Heart left ventricle (tissue), 16 donors: ENCODE data around the gene PPA1. TPM values are rescaled to one million over a fixed set of nuclear protein-coding genes. Genes with fewer than 3 reads are reported as not detected.
"Not testable (repeated sequence)": the region's sequence is repeated elsewhere in the genome, so short reads cannot be mapped to it uniquely, and the experiment has no call there.

Source experiments
- ATAC-seq, 4 donors: fragments of 200-7000 bp; cut with Tn5 transposase; one replicate each; pipeline ENCODE4 v1.9.1; 2020 to 2022; ENCODE audit warnings: moderate library complexity in 4 of 4, mild to moderate bottlenecking in 3 of 4, moderate number of reproducible peaks in 1 of 4
- DNase-seq, 5 donors: peaks; one replicate each; pipeline ENCODE4 v3.0.0-alpha.2; 2020
- H3K27ac ChIP-seq, 12 donors: fragments of 200-600 bp; sonication (generic) in 4 of 12; one replicate each; pipeline versions ENCODE4 v1.5.0 to v1.8.0; 2016 to 2022; ENCODE audit warnings: mild to moderate bottlenecking in 2 of 12
- H3K27me3 ChIP-seq, 9 donors: fragments of 200-600 bp; sonication (generic) in 2 of 9; one replicate each; pipeline versions ENCODE4 v1.5.1 to v1.8.0; 2016 to 2022; ENCODE audit warnings: mild to moderate bottlenecking in 3 of 9
- H3K36me3 ChIP-seq, 9 donors: fragments of 200-600 bp; sonication (generic) in 2 of 9; one replicate each; pipeline versions ENCODE4 v1.5.0 to v1.8.0; 2018 to 2022; ENCODE audit warnings: mild to moderate bottlenecking in 2 of 9
- H3K4me1 ChIP-seq, 12 donors: fragments of 200-600 bp; sonication (generic) in 4 of 12; one replicate each; pipeline versions ENCODE4 v1.5.0 to v1.8.0; 2016 to 2022; ENCODE audit warnings: mild to moderate bottlenecking in 3 of 12
- H3K4me3 ChIP-seq, 12 donors: fragments of 200-600 bp; sonication (generic) in 4 of 12; one replicate each; pipeline versions ENCODE4 v1.5.0 to v1.8.0; 2017 to 2022; ENCODE audit warnings: mild to moderate bottlenecking in 9 of 12, moderate library complexity in 4 of 12
- H3K9me3 ChIP-seq, 12 donors: fragments of 200-600 bp; sonication (generic) in 4 of 12; one replicate each; pipeline versions ENCODE4 v1.5.0 to v1.8.0; 2016 to 2022; ENCODE audit warnings: mild to moderate bottlenecking in 1 of 12
- POLR2A ChIP-seq, 2 donors: fragments of 450-650 bp; IDR thresholded peaks; one replicate each; pipeline ENCODE4 v1.6.1; 2017; ENCODE audit warnings: antibody characterized with exemption in 2 of 2, mild to moderate bottlenecking in 2 of 2, moderate library complexity in 2 of 2
- WGBS, 4 donors: extraction: QIAGEN DNeasy Blood & Tissue Kit in 2 of 4; methylation state at CpG; one replicate each; pipeline versions ENCODE4 v1.1.5 to v1.1.7; 2013 to 2018; 5-methylcytosine and 5-hydroxymethylcytosine counted together
- intact Hi-C, 10 donors: fragments of 100-400 bp; cut with DNase I; formaldehyde crosslinking; loops; one replicate each; pipeline versions ENCODE4 v1.11.1 to v1.14.2; 2022
- polyA plus RNA-seq, 2 donors: library from polyadenylated mRNA; stranded (reverse); fragments of 200-250 nt; gene quantifications; one replicate each; pipeline ENCODE4 v1.2.3, GENCODE V29; 2013
- total RNA-seq, 9 donors: library from RNA; depleted of rRNA in 2 of 9; stranded (reverse); fragments of >200 nt in 2 of 9; fragmentation: NEBNext Ultra II Directional in 3 of 9; extraction: Animal tissue kit (Norgen Biotek cat#: 25700) in 3 of 9; gene quantifications; one replicate each; pipeline versions ENCODE4 v1.1.0 to v1.2.4, GENCODE V29; 2016 to 2023
- TF ChIP-seq, protein P1 (sequence below), 12 donors: fragments of 200-600 bp; sonication (generic) in 4 of 12; IDR thresholded peaks; one replicate each; pipeline versions ENCODE4 v1.5.0 to v1.8.0; 2018 to 2022; ENCODE audit warnings: antibody characterized with exemption in 12 of 12, mild to moderate bottlenecking in 5 of 12
- donor health status: ischemic (EF 13 %, LVEDD 7.1; RV severe dilation, severe dysfunction).
- donor health status: healthy with polysubstance abuse.
- donor health status: DM: no; HTN: yes; CAD: no.
- donor health status: DM: no; HTN: no; CAD: no.
- donor health status: ischemic (EF 25% LVEDD 6.9; RV normal size, moderate dysfunction).
- donor health status: ischemic (EF 25% LVEDD 5.7; RV mildly dilated, moderate dysfunction).
- donor health status: healthy.
- donor health status: DM: yes; HTN: yes; CAD: no.
- donor health status: ischemic (EF 35%, LVEDD 5.7; RV mildly dilated, moderate dysfunction).
- donor health status: nonischemic (EF 11% LVEDD 7.7; RV severe dilation, severe dysfunction).
- donor health status: DM: yes; HTN: yes; CAD: no.
- donor health status: PGD.
- donor health status: ischemic (EF 29% LVEDD 5.4; RV normal size, mild dysfunction).
- donor health status: nonischemic (EF 23%, LVEDD 6.1; RV moderate dilation, normal function).

Gene PPA1
- total and polyA plus RNA-seq, 11 donors: 61.1 to 151 (median 84.1) TPM

GRCh38 chr10:70186090-70186489 is 47.1 kb downstream of the PPA1 start:
- Histone ChIP-seq H3K36me3 (no peaks in the 10 kb centered on the region), H3K27ac (no peak overlapping the region), H3K4me3 (no peak overlapping the region), H3K4me1 (peaks cover 0 to 7% (median 0%) of the 10 kb centered on the region in 12 donors), H3K27me3 (peaks cover 0 to 2% (median 0%) of the 10 kb centered on the region in 9 donors), H3K9me3 (no peaks in the 10 kb centered on the region)
- TF ChIP-seq POLR2A (IDR thresholded peaks at IDR 0.05): no peak
- TF ChIP-seq, protein P1, sequence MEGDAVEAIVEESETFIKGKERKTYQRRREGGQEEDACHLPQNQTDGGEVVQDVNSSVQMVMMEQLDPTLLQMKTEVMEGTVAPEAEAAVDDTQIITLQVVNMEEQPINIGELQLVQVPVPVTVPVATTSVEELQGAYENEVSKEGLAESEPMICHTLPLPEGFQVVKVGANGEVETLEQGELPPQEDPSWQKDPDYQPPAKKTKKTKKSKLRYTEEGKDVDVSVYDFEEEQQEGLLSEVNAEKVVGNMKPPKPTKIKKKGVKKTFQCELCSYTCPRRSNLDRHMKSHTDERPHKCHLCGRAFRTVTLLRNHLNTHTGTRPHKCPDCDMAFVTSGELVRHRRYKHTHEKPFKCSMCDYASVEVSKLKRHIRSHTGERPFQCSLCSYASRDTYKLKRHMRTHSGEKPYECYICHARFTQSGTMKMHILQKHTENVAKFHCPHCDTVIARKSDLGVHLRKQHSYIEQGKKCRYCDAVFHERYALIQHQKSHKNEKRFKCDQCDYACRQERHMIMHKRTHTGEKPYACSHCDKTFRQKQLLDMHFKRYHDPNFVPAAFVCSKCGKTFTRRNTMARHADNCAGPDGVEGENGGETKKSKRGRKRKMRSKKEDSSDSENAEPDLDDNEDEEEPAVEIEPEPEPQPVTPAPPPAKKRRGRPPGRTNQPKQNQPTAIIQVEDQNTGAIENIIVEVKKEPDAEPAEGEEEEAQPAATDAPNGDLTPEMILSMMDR (IDR thresholded peaks at IDR 0.05): no peak
- no peak for ATAC-seq
- intact Hi-C loops: no loop called here
- DNase-seq: no peak
- 84 to 88% (median 87%) methylated on average over 5 of the region's 5 CpGs for WGBS, 4 donors

DNA sequence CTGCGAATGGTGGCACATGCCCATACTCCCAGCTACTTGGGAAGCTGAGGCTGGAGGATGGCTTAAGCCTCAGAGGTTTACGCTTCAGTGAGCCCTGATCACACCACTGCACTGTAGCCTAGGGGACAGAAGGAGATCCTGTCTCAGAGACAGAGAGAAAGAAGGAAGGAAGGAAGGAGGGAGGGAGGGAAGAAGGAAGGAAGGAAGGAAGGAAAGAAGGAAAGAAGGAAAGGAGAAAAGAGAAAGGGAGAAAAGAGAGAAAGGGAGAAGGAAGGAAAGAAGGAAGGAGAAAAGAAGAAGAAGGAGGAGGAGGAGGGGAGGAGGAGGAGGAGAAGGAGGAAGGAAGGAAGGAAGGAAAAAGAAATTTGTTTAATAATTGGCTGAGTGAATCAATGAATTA is 49.9 kb downstream of the PPA1 start:
- peaks cover 0 to 2% (median 0%) of the 10 kb centered on the region in 12 donors for H3K4me1 ChIP-seq
- H3K4me3 ChIP-seq: no peak overlapping the region
- DNase-seq (no peak), ATAC-seq (no peak)
- peaks cover 0 to 12% (median 2%) of the 10 kb centered on the region in 12 donors for H3K9me3 ChIP-seq
- TF ChIP-seq, protein P1 (IDR thresholded peaks at IDR 0.05): no peak
- no peak for TF ChIP-seq POLR2A (IDR thresholded peaks at IDR 0.05)
- 83 to 91% (median 89%) methylated on average over 2 of the region's 2 CpGs for WGBS, 4 donors
- intact Hi-C loops: no loop called here
- peaks cover 0 to 2% (median 0%) of the 10 kb centered on the region in 9 donors for H3K27me3 ChIP-seq
- H3K27ac ChIP-seq: no peak overlapping the region
- H3K36me3 ChIP-seq: no peaks in the 10 kb centered on the region

- H3K36me3 ChIP-seq, H3K27ac ChIP-seq, H3K4me1 ChIP-seq, DNase-seq, ATAC-seq, H3K4me3 ChIP-seq, intact Hi-C loops, H3K27me3 ChIP-seq: not testable (repeated sequence)
- peaks cover 0 to 12% (median 2%) of the 10 kb centered on the region in 12 donors for H3K9me3 ChIP-seq
- WGBS, 4 donors: 93 to 94% (median 94%) methylated on average over 8 of the region's 8 CpGs
Observed at GRCh38 chr10:70179209-70179608, 54.0 kb downstream of the PPA1 start.

GRCh38 chr10:70178139-70178725 is 55.0 kb downstream of the PPA1 start:
- DNase-seq (no peak), ATAC-seq (no peak)
- Histone ChIP-seq H3K36me3 (no peaks in the 10 kb centered on the region), H3K4me1 (peaks cover 0 to 14% (median 0%) of the 10 kb centered on the region in 12 donors), H3K27ac (no peak overlapping the region), H3K9me3 (peaks cover 0 to 12% (median 2%) of the 10 kb centered on the region in 12 donors), H3K27me3 (peaks cover 0 to 2% (median 0%) of the 10 kb centered on the region in 9 donors), H3K4me3 (no peak overlapping the region)
- intact Hi-C loops: no loop called here
- TF ChIP-seq, protein P1 (IDR thresholded peaks at IDR 0.05): no peak
- no peak for TF ChIP-seq POLR2A (IDR thresholded peaks at IDR 0.05)
- 51 to 60% (median 57%) methylated on average over 4 of the region's 4 CpGs for WGBS, 4 donors

- no peaks in the 10 kb centered on the region for H3K27me3 ChIP-seq
- DNase-seq: no peak
- intact Hi-C loops: no loop called here
- H3K27ac ChIP-seq: no peak overlapping the region
- 81 to 89% (median 84%) methylated on average over 6 of the region's 6 CpGs for WGBS, 4 donors
- H3K36me3 ChIP-seq: no peaks in the 10 kb centered on the region
- H3K4me3 ChIP-seq: no peak overlapping the region
- no peak for TF ChIP-seq POLR2A (IDR thresholded peaks at IDR 0.05)
- TF ChIP-seq, protein P1 (IDR thresholded peaks at IDR 0.05): no peak
- H3K4me1 ChIP-seq: peaks cover 0 to 16% (median 0%) of the 10 kb centered on the region in 12 donors
- no peak for ATAC-seq
- H3K9me3 ChIP-seq: peaks cover 0 to 12% (median 2%) of the 10 kb centered on the region in 12 donors
Observed at GRCh38 chr10:70176441-70176840, 56.8 kb downstream of the PPA1 start.
